Measurements from ENCODE around the gene NEB.

NEB gene

GRCh38 chr2:151481744-151482143, 252.5 kb downstream of the NEB start:
- DNase-seq (ENCODE audit: low spot score): no peak

- DNase-seq (ENCODE audit: low spot score): no peak
Measured at GRCh38 chr2:151478011-151478410, 256.3 kb downstream of the NEB start.

- no peak for DNase-seq (ENCODE audit: low spot score)
Measured at GRCh38 chr2:151476287-151476686, 258.0 kb downstream of the NEB start.

- no peak for DNase-seq (ENCODE audit: low spot score)
Measured at GRCh38 chr2:151475071-151475470, 259.2 kb downstream of the NEB start.

GRCh38 chr2:151472966-151473365, 261.3 kb downstream of the NEB start:
- no peak for DNase-seq (ENCODE audit: low spot score)

- no peak for DNase-seq (ENCODE audit: low spot score)
Measured at GRCh38 chr2:151470556-151470955, 263.7 kb downstream of the NEB start.

GRCh38 chr2:151465771-151466170, 268.5 kb downstream of the NEB start:
- DNase-seq (ENCODE audit: low spot score): no peak

- no peak for DNase-seq (ENCODE audit: low spot score)
Measured at GRCh38 chr2:151459358-151459757, 274.9 kb downstream of the NEB start.

GRCh38 chr2:151439127-151439526, 295.1 kb downstream of the NEB start:
- DNase-seq (ENCODE audit: low spot score): no peak

GRCh38 chr2:151438506-151438905, 295.8 kb downstream of the NEB start:
- DNase-seq (ENCODE audit: low spot score): no peak

GRCh38 chr2:151437630-151438029, 296.6 kb downstream of the NEB start:
- DNase-seq (ENCODE audit: low spot score): no peak
